ENCODE measurements around the gene KCNMB3.
"Not testable (repeated sequence)": the region's sequence is repeated elsewhere in the genome, so short reads cannot be mapped to it uniquely, and the experiment has no call there.

The KCNMB3 gene

GRCh38 chr3:179223548-179223947, 27.4 kb downstream of the KCNMB3 start:
- H4K20me1 ChIP-seq (ENCODE audit: insufficient read depth, low read length) = no peaks in the 10 kb centered on the region
- H3K36me3 ChIP-seq (ENCODE audit: insufficient read depth, low read length) = peaks cover 27% of the 10 kb centered on the region
- no peak overlapping the region for H3K27ac ChIP-seq (ENCODE audit: low read depth, low read length, poor library complexity, severe bottlenecking)
- no peaks in the 10 kb centered on the region for H3K4me1 ChIP-seq (ENCODE audit: insufficient read depth, low read length, severe bottlenecking)
- no peak overlapping the region for H3K9ac ChIP-seq (ENCODE audit: low read length)
- H3K4me3 ChIP-seq (ENCODE audit: low read depth, low read length, poor library complexity, severe bottlenecking) = no peak overlapping the region
- H3K4me2 ChIP-seq (ENCODE audit: low read length) = no peak overlapping the region
- H3K79me2 ChIP-seq (ENCODE audit: insufficient read depth, low read length) = no peaks in the 10 kb centered on the region
- H3K9me3 ChIP-seq (ENCODE audit: low read length) = no peaks in the 10 kb centered on the region
- H3K27me3 ChIP-seq (ENCODE audit: insufficient read depth, low read length) = no peaks in the 10 kb centered on the region
- no peak overlapping the region for H2AFZ ChIP-seq (ENCODE audit: low read length)
- H3K9me2 ChIP-seq (ENCODE audit: low read depth, low read length) = no peaks in the 10 kb centered on the region
- no peak for TF ChIP-seq EZH2 (IDR thresholded peaks at IDR 0.05; ENCODE audit: borderline replicate concordance, low read length)
- TF ChIP-seq CTCF (IDR thresholded peaks at IDR 0.05; ENCODE audit: low read length) = no peak
- H3F3A ChIP-seq (ENCODE audit: insufficient read depth, low read length) = peaks cover 6% of the 10 kb centered on the region; the same call in 1 of the 2 replicates

GRCh38 chr3:179218213-179218612, 32.7 kb downstream of the KCNMB3 start:
- H4K20me1 ChIP-seq (ENCODE audit: insufficient read depth, low read length); H3K27me3 ChIP-seq (ENCODE audit: insufficient read depth, low read length); H3K36me3 ChIP-seq (ENCODE audit: insufficient read depth, low read length); H3F3A ChIP-seq (ENCODE audit: insufficient read depth, low read length); H3K9me2 ChIP-seq (ENCODE audit: low read depth, low read length); H3K79me2 ChIP-seq (ENCODE audit: insufficient read depth, low read length); H3K27ac ChIP-seq (ENCODE audit: low read depth, low read length, poor library complexity, severe bottlenecking); H3K4me1 ChIP-seq (ENCODE audit: insufficient read depth, low read length, severe bottlenecking); H3K4me2 ChIP-seq (ENCODE audit: low read length); H2AFZ ChIP-seq (ENCODE audit: low read length); H3K9ac ChIP-seq (ENCODE audit: low read length); H3K4me3 ChIP-seq (ENCODE audit: low read depth, low read length, poor library complexity, severe bottlenecking); H3K9me3 ChIP-seq (ENCODE audit: low read length): not testable (repeated sequence)

GRCh38 chr3:179215550-179215949, 35.4 kb downstream of the KCNMB3 start:
- H3K9me2 ChIP-seq (ENCODE audit: low read depth, low read length) = not testable (repeated sequence)

GRCh38 chr3:179200790-179201189, 50.1 kb downstream of the KCNMB3 start:
- no peak overlapping the region for H3K4me3 ChIP-seq (ENCODE audit: low read depth, low read length, poor library complexity, severe bottlenecking)
- no peak overlapping the region for H3K4me2 ChIP-seq (ENCODE audit: low read length)
- peaks cover 53% of the 10 kb centered on the region for H3K36me3 ChIP-seq (ENCODE audit: insufficient read depth, low read length)
- peaks cover 16% of the 10 kb centered on the region for H3K4me1 ChIP-seq (ENCODE audit: insufficient read depth, low read length, severe bottlenecking)
- H3K9me3 ChIP-seq (ENCODE audit: low read length) = no peaks in the 10 kb centered on the region
- no peak for TF ChIP-seq CTCF (IDR thresholded peaks at IDR 0.05; ENCODE audit: low read length)
- no peak for TF ChIP-seq EZH2 (IDR thresholded peaks at IDR 0.05; ENCODE audit: borderline replicate concordance, low read length)
- no peak overlapping the region for H2AFZ ChIP-seq (ENCODE audit: low read length)
- no peaks in the 10 kb centered on the region for H3K9me2 ChIP-seq (ENCODE audit: low read depth, low read length)
- H3K27ac ChIP-seq (ENCODE audit: low read depth, low read length, poor library complexity, severe bottlenecking) = no peak overlapping the region
- H3K9ac ChIP-seq (ENCODE audit: low read length) = no peak overlapping the region
- no peaks in the 10 kb centered on the region; the same call in 1 of the 2 replicates for H3F3A ChIP-seq (ENCODE audit: insufficient read depth, low read length)
- H4K20me1 ChIP-seq (ENCODE audit: insufficient read depth, low read length) = no peaks in the 10 kb centered on the region
- peaks cover 11% of the 10 kb centered on the region for H3K79me2 ChIP-seq (ENCODE audit: insufficient read depth, low read length)
- no peaks in the 10 kb centered on the region for H3K27me3 ChIP-seq (ENCODE audit: insufficient read depth, low read length)

More at GRCh38 chr3:179215550-179215949, 35.4 kb downstream of the KCNMB3 start:
- not testable (repeated sequence) for H3K4me2 ChIP-seq (ENCODE audit: low read length); H3K79me2 ChIP-seq (ENCODE audit: insufficient read depth, low read length); H3K4me3 ChIP-seq (ENCODE audit: low read depth, low read length, poor library complexity, severe bottlenecking); H3K4me1 ChIP-seq (ENCODE audit: insufficient read depth, low read length, severe bottlenecking); H3F3A ChIP-seq (ENCODE audit: insufficient read depth, low read length); H3K27ac ChIP-seq (ENCODE audit: low read depth, low read length, poor library complexity, severe bottlenecking); H3K9me3 ChIP-seq (ENCODE audit: low read length); H2AFZ ChIP-seq (ENCODE audit: low read length); H3K27me3 ChIP-seq (ENCODE audit: insufficient read depth, low read length); H3K9ac ChIP-seq (ENCODE audit: low read length); H4K20me1 ChIP-seq (ENCODE audit: insufficient read depth, low read length)
- H3K36me3 ChIP-seq (ENCODE audit: insufficient read depth, low read length) = peaks cover 22% of the 10 kb centered on the region
